ENCODE data around the gene APP. TPM values are rescaled to one million over a fixed set of nuclear protein-coding genes. Genes with fewer than 3 reads are reported as not detected.

The APP gene
- total RNA-seq, 4 donors from 2014 or later: 197 to 380 (median 296) TPM

GRCh38 chr21:25831300-25831960, 339.1 kb downstream of the APP start:
- ATAC-seq (ENCODE audit: low FRiP score): no peak
- no peak for DNase-seq (ENCODE audit: low spot score)
- TF ChIP-seq CTCF (IDR thresholded peaks at IDR 0.05): no peak

Small RNA genes lying within 50 kb of the gene (small RNA-seq; reads per million reads assigned to genes)
- gene RNU6-123P: not detected
- not detected for gene RNU6-926P

Data from omental fat pad (tissue), 4 donors.